Thyroid gland (tissue), 4 donors: ENCODE results near the gene MAPT.

Source experiments
- CTCF ChIP-seq, 6 experiments: fragments of 200-600 bp in 3 of 6; fragments of 450-650 bp in 3 of 6; sonication (generic) in 3 of 6; IDR thresholded peaks; one replicate each; pipeline ENCODE4 v1.5.1; 2016 to 2019; ENCODE audit warnings: antibody characterized with exemption in 6 of 6, mild to moderate bottlenecking in 2 of 6, inconsistent platforms in 1 of 6, moderate library complexity in 1 of 6
- POLR2A ChIP-seq, 2 donors: fragments of 450-650 bp; IDR thresholded peaks; one replicate each; pipeline ENCODE4 v1.6.1; 2017; ENCODE audit warnings: antibody characterized with exemption in 2 of 2, mild to moderate bottlenecking in 2 of 2, moderate library complexity in 1 of 2

GRCh38 chr17:45852535-45853297 lies 41.6 kb upstream of the MAPT start:
- peak; percentile 65 to 93 (median 75) for TF ChIP-seq CTCF (IDR thresholded peaks at IDR 0.05)
- TF ChIP-seq POLR2A (IDR thresholded peaks at IDR 0.05): no peak
